Spleen (tissue), 11 donors: ENCODE results near the gene IL15. TPM values are rescaled to one million over a fixed set of nuclear protein-coding genes. Genes with fewer than 3 reads are reported as not detected.
"Not testable (repeated sequence)": the region's sequence is repeated elsewhere in the genome, so short reads cannot be mapped to it uniquely, and the experiment has no call there.

Experiments used
- DNase-seq: peaks from one replicate; pipeline ENCODE4 v3.0.0-alpha.2; 2020
- H3K27ac ChIP-seq, 8 donors: fragments of 200-600 bp; sonication (generic) in 7 of 8; 1 replicate in 4 of 8; 2 replicates in 4 of 8; pipeline versions ENCODE4 v1.5.0 to v1.8.0; 2016 to 2021; ENCODE audit warnings: inconsistent platforms in 4 of 8, mild to moderate bottlenecking in 4 of 8, moderate library complexity in 1 of 8
- H3K27me3 ChIP-seq, 7 donors: fragments of 200-600 bp; sonication (generic) in 6 of 7; replicated peaks in 1 of 7; 1 replicate in 4 of 7; 2 replicates in 3 of 7; pipeline versions ENCODE4 v1.5.0 to v1.8.0; 2016 to 2021; ENCODE audit warnings: inconsistent platforms in 3 of 7, mild to moderate bottlenecking in 1 of 7
- H3K36me3 ChIP-seq, 6 donors: fragments of 200-600 bp; sonication (generic) in 5 of 6; 1 replicate in 4 of 6; 2 replicates in 2 of 6; pipeline versions ENCODE4 v1.5.0 to v1.8.0; 2016 to 2021; ENCODE audit warnings: inconsistent platforms in 2 of 6
- H3K4me1 ChIP-seq, 6 donors: fragments of 200-600 bp; sonication (generic) in 5 of 6; 1 replicate in 3 of 6; 2 replicates in 3 of 6; pipeline versions ENCODE4 v1.5.0 to v1.8.0; 2016 to 2021; ENCODE audit warnings: inconsistent platforms in 3 of 6
- H3K4me3 ChIP-seq, 8 donors: fragments of 200-600 bp; sonication (generic) in 7 of 8; 1 replicate in 4 of 8; 2 replicates in 4 of 8; pipeline versions ENCODE4 v1.5.0 to v1.8.0; 2016 to 2021; ENCODE audit warnings: inconsistent platforms in 4 of 8, mild to moderate bottlenecking in 4 of 8, moderate library complexity in 2 of 8
- H3K9me3 ChIP-seq, 8 donors: fragments of 200-600 bp; sonication (generic) in 7 of 8; 1 replicate in 4 of 8; 2 replicates in 4 of 8; pipeline versions ENCODE4 v1.5.0 to v1.8.0; 2016 to 2021; ENCODE audit warnings: inconsistent platforms in 4 of 8
- CTCF ChIP-seq, 11 experiments: fragments of 200-600 bp in 7 of 11; fragments of 450-650 bp in 4 of 11; sonication (generic) in 4 of 11; IDR thresholded peaks in 8 of 11; conservative IDR thresholded peaks in 3 of 11; 1 replicate in 7 of 11; 2 replicates in 4 of 11; pipeline versions ENCODE4 v1.4.0 to v1.8.0; 2016 to 2021; ENCODE audit warnings: antibody characterized with exemption in 11 of 11, inconsistent platforms in 4 of 11, mild to moderate bottlenecking in 1 of 11
- POLR2A ChIP-seq, 3 donors: fragments of 450-650 bp; IDR thresholded peaks; one replicate each; pipeline ENCODE4 v1.5.1; 2017; ENCODE audit warnings: antibody characterized with exemption in 3 of 3, mild to moderate bottlenecking in 1 of 3
- POLR2AphosphoS5 ChIP-seq, 3 donors: sonication (generic); formaldehyde crosslinking; IDR thresholded peaks; one replicate each; pipeline ENCODE4 v1.5.1; 2017; ENCODE audit warnings: antibody characterized with exemption in 3 of 3
- WGBS, 5 donors: extraction: QIAGEN DNeasy Blood & Tissue Kit in 3 of 5; methylation state at CpG; one replicate each; pipeline versions ENCODE4 v1.1.5 to v1.1.7; 2013 to 2018; 5-methylcytosine and 5-hydroxymethylcytosine counted together
- intact Hi-C: fragments of 100-400 bp; cut with DNase I; formaldehyde crosslinking; loops from one replicate; pipeline ENCODE4 v1.15.0; 2023; ENCODE audit warnings: low total_unique reads
- polyA plus RNA-seq, 3 donors: library from polyadenylated mRNA; stranded (reverse); fragments of 200-250 nt; gene quantifications; one replicate each; pipeline ENCODE4 v1.2.1, GENCODE V29; 2013
- total RNA-seq, 7 donors: library from RNA; depleted of rRNA in 3 of 7; stranded (reverse); fragments of >200 nt in 3 of 7; fragmentation: NEBNext Ultra II Directional in 4 of 7; extraction: Animal tissue kit (Norgen Biotek cat#: 25700) in 4 of 7; gene quantifications; one replicate each; pipeline versions ENCODE4 v1.1.0 to v1.2.1, GENCODE V29; 2016 to 2021
- donor health status: healthy with polysubstance abuse.
- donor health status: DM: no; HTN: no; CAD: no; lungs with moderate emphysema.
- donor health status: DM: no; HTN: no; CAD: no.
- donor health status: Bipolar disorder and iron deficiency.
- donor health status: healthy.
- donor health status: DM: no; HTN: no; CAD: no.
- donor health status: DM: yes; HTN: yes; CAD: no.

IL15 gene
- total and polyA plus RNA-seq, 10 donors, result 15.9 to 37.0 (median 21.1) TPM

GRCh38 chr4:141746026-141746425 lies 109.6 kb downstream of the IL15 start:
- no peak for DNase-seq
- Histone ChIP-seq H3K27me3 (no peaks in the 10 kb centered on the region), H3K4me3 (no peak overlapping the region), H3K4me1 (no peaks in the 10 kb centered on the region), H3K27ac (no peak overlapping the region), H3K36me3 (no peaks in the 10 kb centered on the region), H3K9me3 (peaks cover 0 to 47% (median 32%) of the 10 kb centered on the region in 8 donors)
- intact Hi-C loops, result no loop called here
- TF ChIP-seq POLR2A (IDR thresholded peaks at IDR 0.05) (no peak), CTCF (IDR thresholded peaks at IDR 0.05 in 8 of 11, conservative IDR thresholded peaks at IDR 0.05 in 3 of 11) (no peak), POLR2AphosphoS5 (IDR thresholded peaks at IDR 0.05) (no peak)
- 70 to 92% (median 78%) methylated on average over 1 of the region's 1 CpG for WGBS, 5 donors

- H3K4me3 ChIP-seq, intact Hi-C loops, H3K27ac ChIP-seq, H3K27me3 ChIP-seq, DNase-seq, H3K4me1 ChIP-seq, H3K36me3 ChIP-seq: not testable (repeated sequence)
- 80 to 91% (median 84%) methylated on average over 3 of the region's 3 CpGs for WGBS, 5 donors
- peaks cover 0 to 20% (median 7%) of the 10 kb centered on the region in 8 donors for H3K9me3 ChIP-seq
Observed at GRCh38 chr4:141751806-141752205, 115.4 kb downstream of the IL15 start.

DNA sequence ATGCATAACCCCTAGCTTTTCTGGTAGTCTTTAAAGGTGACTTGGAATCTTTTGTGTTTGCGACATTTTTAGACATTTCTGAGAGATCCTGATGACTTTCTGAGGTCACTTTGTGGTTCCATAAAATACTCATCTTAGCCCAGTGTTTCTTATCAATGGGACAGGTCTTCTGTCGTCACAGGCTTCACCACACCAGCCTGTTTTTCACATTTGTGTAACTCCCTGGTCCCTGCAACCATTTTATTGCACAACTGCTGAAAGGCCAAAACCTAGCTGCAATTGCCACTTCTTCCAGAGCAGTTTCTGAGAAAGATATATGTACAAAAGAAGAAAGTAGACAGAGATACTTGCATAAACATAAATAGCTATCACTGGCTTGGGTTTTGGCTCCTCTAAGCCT lies 120.9 kb downstream of the IL15 start:
- 50 to 81% (median 71%) methylated on average over 2 of the region's 2 CpGs for WGBS, 5 donors
- no peak overlapping the region for H3K27ac ChIP-seq

DNA sequence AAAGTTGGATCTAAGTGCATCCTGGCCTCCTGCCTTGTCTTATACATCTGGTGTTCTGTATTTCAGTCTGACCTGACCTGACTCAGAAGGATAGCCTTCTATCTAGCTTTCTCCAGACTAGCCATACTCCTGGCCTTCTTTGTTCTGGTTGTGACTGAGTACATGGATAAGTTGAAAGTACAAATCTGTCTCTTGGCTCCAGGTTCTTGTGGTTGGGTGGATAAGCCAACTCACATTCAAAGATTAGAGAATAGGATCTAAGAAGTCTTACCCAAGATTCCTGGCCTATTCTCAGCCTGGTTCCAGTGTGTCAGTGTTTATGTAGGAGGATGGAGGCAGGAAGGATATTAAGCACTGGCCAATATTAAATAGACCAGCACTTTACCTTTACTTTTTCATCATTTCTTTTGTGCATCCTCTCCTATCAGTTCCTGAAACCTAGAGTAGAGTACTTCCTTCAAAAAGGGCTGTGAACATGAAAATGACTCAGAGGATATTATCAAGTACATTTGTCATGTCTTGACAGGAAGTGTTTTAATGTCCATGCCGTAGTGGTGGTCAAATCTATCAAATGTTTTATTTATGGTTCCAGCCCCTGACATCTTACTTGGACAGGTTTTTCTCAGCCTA lies 123.5 kb downstream of the IL15 start:
- no peak for TF ChIP-seq CTCF (IDR thresholded peaks at IDR 0.05 in 8 of 11, conservative IDR thresholded peaks at IDR 0.05 in 3 of 11)
- no peak for TF ChIP-seq POLR2A (IDR thresholded peaks at IDR 0.05)
- no peak for TF ChIP-seq POLR2AphosphoS5 (IDR thresholded peaks at IDR 0.05)
- H3K4me3 ChIP-seq, result no peak overlapping the region
- no peak overlapping the region for H3K27ac ChIP-seq
- no peaks in the 10 kb centered on the region for H3K4me1 ChIP-seq
- WGBS, 5 donors, result 6 to 17% (median 7%) methylated on average over 1 of the region's 1 CpG
- intact Hi-C loops, result no loop called here
- no peaks in the 10 kb centered on the region for H3K27me3 ChIP-seq
- peaks cover 0 to under 1% (median 0%) of the 10 kb centered on the region in 8 donors for H3K9me3 ChIP-seq
- DNase-seq, result no peak
- no peaks in the 10 kb centered on the region for H3K36me3 ChIP-seq

More for the DNA sequence above, 120.9 kb downstream of the IL15 start:
- no peak for TF ChIP-seq POLR2AphosphoS5 (IDR thresholded peaks at IDR 0.05)
- no peak for TF ChIP-seq CTCF (IDR thresholded peaks at IDR 0.05 in 8 of 11, conservative IDR thresholded peaks at IDR 0.05 in 3 of 11)
- no peak for TF ChIP-seq POLR2A (IDR thresholded peaks at IDR 0.05)
- H3K27me3 ChIP-seq, result no peaks in the 10 kb centered on the region
- no peak overlapping the region for H3K4me3 ChIP-seq
- no peaks in the 10 kb centered on the region for H3K36me3 ChIP-seq
- H3K4me1 ChIP-seq, result no peaks in the 10 kb centered on the region
- intact Hi-C loops, result no loop called here
- no peak for DNase-seq
- H3K9me3 ChIP-seq, result no peaks in the 10 kb centered on the region
